VCaP (cell line): ENCODE measurements around the gene CELA3A.
"Not testable (repeated sequence)": the region's sequence is repeated elsewhere in the genome, so short reads cannot be mapped to it uniquely, and the experiment has no call there.

Experiments used
- H3K27ac ChIP-seq: fragments of 450-650 bp; 2 replicates; pipeline ENCODE4 v1.5.1; 2017
- TF ChIP-seq, protein P1 (sequence below): fragments of 450-650 bp; conservative IDR thresholded peaks from 2 replicates; pipeline ENCODE4 v1.5.1; 2017; ENCODE audit warnings: mild to moderate bottlenecking, moderate library complexity

CELA3A gene

DNA sequence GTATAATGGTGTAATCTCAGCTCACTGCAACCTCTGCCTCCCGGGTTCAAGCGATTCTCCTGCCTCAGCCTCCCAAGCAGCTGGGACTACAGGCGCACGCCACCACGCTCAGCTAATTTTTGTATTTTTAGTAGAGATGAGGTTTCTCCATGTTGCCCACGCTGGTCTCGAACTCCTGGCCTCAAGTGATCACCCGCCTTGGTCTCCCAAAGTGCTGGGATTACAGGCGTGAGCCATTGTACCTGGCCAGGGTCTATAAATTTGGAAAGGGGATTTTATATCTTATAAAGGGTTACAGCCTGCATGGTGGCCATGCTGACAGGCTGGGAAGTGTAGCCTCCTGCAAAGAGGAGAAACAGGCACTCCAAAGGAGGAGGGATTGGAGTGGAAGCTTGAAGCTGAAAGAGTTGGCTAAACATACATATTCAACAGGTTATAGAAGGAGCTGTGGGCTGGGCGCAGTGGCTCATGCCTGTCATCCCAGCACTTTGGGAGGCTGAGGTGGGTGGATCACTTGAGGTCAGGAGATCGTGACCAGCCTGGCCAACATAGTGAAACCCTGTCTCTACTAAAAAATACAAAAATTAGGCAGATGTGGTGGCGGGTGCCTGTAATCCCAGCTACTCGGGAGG is 13.2 kb downstream of the CELA3A start:
- H3K27ac ChIP-seq, result not testable (repeated sequence)

DNA sequence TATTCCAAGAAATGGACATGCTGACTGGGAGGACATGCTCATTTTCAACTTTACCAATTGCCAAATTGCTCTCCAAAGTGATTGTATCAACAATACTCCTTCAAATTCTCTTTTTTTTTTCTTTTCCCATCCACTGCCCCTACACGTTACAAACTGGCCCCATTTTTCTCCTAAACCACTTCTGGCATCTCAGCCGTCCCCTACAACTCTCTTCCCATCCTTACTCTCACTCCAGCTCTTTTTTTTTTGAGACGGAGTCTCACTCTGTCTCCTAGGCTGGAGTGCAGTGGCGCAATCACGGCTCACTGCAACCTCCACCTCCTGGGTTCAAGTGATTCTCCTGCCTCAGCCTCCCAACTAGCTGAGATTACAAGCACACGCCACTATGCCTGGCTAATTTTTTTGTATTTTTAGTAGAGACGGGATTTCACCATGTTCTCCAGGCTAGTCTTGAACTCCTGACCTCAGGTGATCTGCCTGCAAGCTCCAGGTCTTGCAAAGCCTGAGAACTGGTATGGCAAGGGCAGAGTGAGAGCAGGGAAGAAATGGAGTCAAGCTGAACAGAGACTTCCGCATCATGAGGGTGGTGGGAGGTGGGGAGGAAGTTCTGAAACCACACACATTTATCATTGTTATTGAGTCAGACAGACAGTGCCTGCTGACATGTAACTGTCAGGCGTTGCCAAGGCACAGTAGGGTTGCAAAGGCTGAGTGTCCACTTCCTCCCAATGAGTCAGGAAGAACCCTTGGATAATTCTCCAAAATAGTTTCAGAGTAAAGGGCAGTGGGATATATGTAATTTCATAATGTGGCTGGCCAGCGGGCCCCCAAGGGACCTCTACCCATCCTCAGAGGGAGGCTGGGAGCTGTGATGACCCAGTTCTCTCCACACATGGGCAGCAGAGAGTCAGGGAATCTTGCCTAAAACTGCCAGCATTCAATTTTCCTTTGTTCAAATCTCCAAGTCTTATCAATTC is 17.4 kb downstream of the CELA3A start:
- TF ChIP-seq, protein P1, sequence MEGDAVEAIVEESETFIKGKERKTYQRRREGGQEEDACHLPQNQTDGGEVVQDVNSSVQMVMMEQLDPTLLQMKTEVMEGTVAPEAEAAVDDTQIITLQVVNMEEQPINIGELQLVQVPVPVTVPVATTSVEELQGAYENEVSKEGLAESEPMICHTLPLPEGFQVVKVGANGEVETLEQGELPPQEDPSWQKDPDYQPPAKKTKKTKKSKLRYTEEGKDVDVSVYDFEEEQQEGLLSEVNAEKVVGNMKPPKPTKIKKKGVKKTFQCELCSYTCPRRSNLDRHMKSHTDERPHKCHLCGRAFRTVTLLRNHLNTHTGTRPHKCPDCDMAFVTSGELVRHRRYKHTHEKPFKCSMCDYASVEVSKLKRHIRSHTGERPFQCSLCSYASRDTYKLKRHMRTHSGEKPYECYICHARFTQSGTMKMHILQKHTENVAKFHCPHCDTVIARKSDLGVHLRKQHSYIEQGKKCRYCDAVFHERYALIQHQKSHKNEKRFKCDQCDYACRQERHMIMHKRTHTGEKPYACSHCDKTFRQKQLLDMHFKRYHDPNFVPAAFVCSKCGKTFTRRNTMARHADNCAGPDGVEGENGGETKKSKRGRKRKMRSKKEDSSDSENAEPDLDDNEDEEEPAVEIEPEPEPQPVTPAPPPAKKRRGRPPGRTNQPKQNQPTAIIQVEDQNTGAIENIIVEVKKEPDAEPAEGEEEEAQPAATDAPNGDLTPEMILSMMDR, result peak; percentile 32; the same call in 1 of the 2 replicates
- H3K27ac ChIP-seq, result no peak overlapping the region; the same call in 1 of the 2 replicates

DNA sequence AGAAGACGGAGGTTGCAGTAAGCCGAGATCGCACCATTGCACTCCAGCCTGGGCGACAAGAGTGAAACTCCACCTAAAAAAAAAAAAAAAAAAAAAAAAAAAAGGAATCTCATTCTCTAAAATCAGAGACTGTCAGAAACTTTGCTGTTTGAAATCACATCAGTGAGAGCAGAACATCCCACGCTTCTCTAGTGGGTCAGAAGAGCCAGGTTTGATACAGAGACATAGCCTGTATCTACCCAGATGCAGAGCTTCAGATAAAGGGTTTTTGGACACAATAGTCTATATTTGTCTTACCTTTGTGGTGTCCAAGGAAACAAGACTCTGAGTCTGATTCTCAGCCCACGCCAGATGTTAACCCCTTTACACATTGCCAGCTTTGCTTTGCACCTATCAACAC is 19.6 kb downstream of the CELA3A start:
- peak overlapping the region; percentile 5; the same call in 1 of the 2 replicates for H3K27ac ChIP-seq
- TF ChIP-seq, protein P1, result no peak

DNA sequence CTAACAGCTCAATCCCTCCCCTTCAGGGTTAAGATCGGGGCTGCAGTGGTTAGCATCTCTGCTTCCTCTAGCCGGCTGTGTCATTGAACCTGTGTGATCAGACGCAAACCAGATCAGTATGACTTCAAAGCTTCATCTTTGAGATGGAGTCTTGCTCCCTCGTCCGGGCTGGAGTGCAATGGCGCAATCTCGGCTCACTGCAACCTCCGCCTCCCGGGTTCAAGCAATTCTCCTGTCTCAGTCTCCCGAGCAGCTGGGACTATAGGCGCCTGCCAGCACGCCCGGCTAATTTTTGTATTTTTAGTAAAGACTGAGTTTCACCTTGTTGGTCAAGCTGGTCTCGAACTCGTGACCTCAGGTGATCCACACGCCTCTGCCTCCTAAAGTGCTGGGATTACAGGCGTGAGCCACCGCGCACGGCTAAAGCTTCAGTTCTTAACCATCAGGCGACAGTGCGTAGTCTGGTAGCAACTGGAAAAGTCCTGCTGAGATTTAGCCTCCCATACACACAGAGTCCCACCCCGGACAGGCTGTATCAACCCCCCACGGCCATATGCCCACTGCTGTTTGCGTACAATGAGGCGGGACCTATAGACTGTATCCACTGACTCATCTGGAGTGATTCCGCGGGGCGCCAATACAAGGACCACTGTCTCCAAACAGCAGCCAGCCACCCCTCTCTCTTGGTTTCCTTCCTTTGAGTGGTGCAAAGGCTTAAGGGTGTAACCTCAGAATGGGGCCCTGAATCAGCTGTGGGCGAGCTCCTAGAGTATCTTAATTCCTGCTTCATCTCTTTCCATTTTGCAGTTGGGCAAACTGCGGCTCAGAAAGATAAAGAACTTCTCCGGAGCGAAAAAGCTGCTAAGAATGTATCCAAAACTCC is 23.3 kb downstream of the CELA3A start:
- H3K27ac ChIP-seq, result peak overlapping the region; percentile 90
- TF ChIP-seq, protein P1, result no peak

DNA sequence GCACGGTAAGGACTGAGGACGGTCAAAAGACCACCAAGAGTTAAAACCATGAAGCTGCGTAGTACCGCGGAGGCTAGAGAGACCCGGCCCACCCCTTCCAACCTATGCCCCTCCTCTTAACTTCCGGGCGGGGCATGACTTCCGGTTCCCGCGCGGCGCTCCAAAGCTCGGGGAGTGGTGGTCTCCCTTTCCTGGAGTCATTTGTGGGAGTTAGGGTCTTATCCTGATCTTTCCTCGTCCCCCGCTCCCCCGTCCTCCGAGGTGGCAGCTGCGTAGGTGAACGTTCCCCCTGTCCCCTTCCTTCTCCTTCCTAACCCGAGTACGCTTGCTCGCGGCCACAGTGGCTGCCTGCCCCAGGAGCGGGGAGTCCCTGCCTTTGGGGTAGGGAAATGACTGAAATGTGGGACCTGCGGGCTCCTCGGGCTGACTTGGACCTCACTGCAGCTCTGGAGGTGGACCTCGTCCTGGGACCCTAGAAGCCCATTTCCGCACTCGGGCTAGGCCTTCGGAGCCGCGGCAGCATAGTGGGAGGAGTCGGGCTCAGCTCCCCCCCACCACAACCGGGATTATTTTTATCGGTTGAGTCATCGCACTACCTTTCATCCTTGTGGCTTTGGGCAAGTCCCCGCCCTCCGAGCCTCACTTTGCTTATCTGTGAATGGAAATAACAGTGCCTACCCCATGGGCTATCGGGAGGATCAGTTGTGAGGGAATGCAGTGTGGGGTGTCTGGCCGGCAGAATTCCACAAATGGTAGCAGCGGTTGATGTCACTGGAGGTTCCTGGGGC is 24.1 kb downstream of the CELA3A start:
- TF ChIP-seq, protein P1, result no peak
- H3K27ac ChIP-seq, result peak overlapping the region; percentile 90

DNA sequence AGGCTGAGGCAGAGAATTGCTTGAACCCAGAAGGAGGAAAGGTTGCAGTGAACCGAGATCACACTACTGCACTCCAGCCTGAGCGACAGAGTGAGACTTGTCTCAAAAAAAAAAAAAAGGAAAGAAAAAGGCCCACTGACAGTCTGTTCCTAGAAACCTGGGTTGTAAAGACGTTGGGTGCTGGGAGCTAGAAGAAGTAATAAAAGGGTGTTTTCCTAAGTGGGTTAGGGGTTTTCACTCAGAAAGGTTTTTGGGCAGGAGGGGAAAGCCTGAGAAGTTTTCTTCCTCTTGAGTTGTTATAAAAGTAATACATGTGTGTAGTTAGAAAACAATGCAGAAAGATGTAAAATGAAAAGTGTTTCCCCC is 25.4 kb downstream of the CELA3A start:
- TF ChIP-seq, protein P1, result no peak
- H3K27ac ChIP-seq, result peak overlapping the region; percentile 90

DNA sequence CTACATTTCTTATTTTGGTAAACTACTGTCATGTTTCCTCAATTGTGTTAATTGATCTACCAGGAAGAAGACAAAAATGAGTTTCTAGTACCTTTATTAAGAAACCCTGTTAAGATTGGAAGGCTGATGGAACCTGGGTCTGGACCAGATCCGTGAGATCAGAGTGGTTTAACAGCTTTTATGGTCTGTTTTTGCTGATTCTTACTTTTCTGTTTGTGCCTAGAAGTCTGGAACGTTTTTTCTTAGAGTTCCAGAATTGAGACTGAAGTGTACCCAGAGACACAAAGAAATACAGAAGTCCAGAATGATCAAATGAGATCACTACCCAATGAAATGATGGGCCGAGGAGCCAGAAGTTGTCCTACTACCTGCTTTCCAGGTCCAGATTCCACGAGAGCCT is 28.6 kb downstream of the CELA3A start:
- H3K27ac ChIP-seq, result no peak overlapping the region; the same call in 1 of the 2 replicates
- TF ChIP-seq, protein P1, result no peak
